Measurements from ENCODE around the gene ERP44.

ERP44 gene

DNA sequence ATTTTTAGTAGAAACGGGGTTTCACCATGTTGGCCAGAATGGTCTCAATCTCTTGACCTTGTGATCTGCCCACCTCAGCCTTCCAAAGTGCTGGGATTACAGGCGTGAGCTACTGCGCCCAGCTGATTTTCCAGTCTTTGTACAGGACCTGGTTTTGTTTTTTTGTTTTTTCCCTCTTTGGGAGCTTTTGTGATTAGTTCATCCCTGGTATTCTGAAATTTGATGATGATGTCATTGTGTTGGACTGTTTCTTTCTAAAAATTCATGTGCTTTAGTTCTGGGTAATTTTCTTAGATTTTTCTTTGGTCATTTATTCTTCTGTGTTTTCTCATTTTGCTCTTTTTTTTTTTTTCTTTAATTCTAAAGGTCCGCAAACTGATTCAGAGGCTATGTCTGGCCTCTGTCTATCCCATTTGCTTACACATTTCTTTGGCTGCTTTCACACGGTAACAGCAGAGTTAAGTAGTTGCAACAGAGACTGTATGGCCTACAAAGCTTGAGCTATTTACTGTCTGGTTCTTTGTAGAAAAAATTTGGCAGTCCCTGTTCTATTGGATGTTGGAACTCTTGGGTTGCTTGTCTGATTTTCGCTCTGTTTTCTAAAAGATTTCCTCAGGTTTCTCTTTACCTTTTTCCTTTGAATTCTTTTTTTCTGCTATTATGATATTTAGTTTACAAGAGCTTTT is 167.5 kb downstream of the ERP44 start:
- Histone ChIP-seq H3K9me3 (peaks cover 0 to 8% (median 7%) of the 10 kb centered on the region in 3 donors), H3K4me3 (no peak overlapping the region), H3K36me3 (peaks cover 12 to 24% (median 17%) of the 10 kb centered on the region in 3 donors), H3K27me3 (no peaks in the 10 kb centered on the region), H3K27ac (no peak overlapping the region), H3K4me1 (peaks cover 0 to 5% (median 0%) of the 10 kb centered on the region in 4 donors)
- intact Hi-C loops (cut with DNase I; ENCODE audit: low total_unique reads) = no loop called here
- DNase-seq = no peak
- no peak for TF ChIP-seq CTCF (IDR thresholded peaks at IDR 0.05)

GRCh38 chr9:99929652-99930051 is 169.1 kb downstream of the ERP44 start:
- peaks cover 0 to 5% (median 0%) of the 10 kb centered on the region in 4 donors for H3K4me1 ChIP-seq
- no peaks in the 10 kb centered on the region for H3K27me3 ChIP-seq
- H3K9me3 ChIP-seq = peaks cover 0 to 19% (median 19%) of the 10 kb centered on the region in 3 donors
- DNase-seq = no peak
- TF ChIP-seq CTCF (IDR thresholded peaks at IDR 0.05) = no peak
- H3K36me3 ChIP-seq = peaks cover 23 to 27% (median 24%) of the 10 kb centered on the region in 3 donors
- H3K4me3 ChIP-seq = no peak overlapping the region
- H3K27ac ChIP-seq = no peak overlapping the region
- intact Hi-C loops (cut with DNase I; ENCODE audit: low total_unique reads) = no loop called here

Measured in tibial artery (tissue), 4 donors.